ENCODE measurements around the gene SYVN1.
"Not testable (repeated sequence)": the region's sequence is repeated elsewhere in the genome, so short reads cannot be mapped to it uniquely, and the experiment has no call there.

Gene SYVN1

GRCh38 chr11:65134240-65134951 is at the start of gene SYVN1:
Gene SYVN1 (minus strand): TSS chr11:65134519. CDS start chr11:65133601, 918 bp downstream.
- DNase-seq: peak; percentile 90 to 92

DNA sequence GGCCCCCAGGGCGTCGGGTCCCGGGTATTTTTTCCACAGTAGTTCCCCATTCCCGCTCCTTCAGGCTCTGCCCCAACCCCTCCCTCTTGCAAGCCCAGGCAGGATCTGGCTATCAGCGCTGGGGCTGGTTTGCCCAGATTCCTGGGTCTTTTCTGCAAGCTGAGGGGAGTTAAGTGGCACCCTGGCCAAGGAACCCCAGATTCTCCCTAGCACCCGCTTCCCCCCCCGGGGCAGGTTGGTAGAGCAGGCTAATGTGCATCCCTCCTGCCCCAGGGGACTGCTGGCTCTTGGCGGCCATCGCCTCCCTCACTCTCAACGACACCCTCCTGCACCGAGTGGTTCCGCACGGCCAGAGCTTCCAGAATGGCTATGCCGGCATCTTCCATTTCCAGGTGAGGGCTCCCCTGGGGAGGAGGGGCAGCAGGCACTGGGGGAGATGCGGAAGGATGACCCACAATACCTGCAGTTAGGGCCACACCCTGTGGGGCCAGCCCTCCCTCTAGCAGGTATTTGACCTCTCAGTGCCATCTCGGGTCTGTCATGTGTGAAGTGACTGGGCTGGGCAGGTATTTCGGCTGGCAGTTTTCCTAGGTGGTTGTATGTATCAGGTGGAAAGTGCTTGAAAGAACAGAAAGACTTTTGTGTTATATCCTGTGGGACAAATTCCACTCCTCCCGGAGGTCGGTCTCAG is 49.0 kb upstream of the SYVN1 start:
- no peak for DNase-seq

DNA sequence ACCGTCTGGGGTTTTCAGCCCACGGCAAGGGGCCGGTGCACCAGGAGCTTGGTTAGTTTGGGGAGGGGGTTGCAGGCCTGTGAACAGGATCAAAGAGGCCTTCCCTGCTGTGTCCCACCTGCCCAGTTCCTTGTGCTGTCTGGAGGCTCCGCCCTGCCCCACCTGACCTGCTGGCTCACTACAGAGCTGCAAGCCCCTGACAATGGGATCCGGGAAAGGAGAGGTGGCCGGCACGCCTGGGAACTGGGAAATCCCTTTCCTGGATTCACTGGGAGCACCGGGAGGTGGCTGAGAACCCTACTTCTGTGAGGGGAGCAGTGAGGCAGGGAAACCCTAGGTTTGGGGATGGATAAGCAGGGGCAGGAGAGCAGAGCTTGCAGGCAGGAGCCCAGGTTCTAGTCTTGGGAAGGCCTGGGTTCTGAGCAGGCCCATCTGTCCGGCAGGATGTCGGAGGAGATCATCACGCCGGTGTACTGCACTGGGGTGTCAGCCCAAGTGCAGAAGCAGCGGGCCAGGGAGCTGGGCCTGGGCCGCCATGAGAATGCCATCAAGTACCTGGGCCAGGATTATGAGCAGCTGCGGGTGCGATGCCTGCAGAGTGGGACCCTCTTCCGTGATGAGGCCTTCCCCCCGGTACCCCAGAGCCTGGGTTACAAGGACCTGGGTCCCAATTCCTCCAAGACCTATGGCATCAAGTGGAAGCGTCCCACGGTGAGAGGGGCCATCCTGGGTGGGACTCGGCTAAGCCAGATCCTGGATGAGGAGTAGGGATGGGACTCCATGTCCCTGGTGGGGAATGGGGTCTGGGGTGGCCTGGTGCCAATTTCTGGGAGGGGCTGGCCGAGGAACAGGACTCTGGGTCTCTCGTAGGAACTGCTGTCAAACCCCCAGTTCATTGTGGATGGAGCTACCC is 48.2 kb upstream of the SYVN1 start:
- DNase-seq: no peak

DNA sequence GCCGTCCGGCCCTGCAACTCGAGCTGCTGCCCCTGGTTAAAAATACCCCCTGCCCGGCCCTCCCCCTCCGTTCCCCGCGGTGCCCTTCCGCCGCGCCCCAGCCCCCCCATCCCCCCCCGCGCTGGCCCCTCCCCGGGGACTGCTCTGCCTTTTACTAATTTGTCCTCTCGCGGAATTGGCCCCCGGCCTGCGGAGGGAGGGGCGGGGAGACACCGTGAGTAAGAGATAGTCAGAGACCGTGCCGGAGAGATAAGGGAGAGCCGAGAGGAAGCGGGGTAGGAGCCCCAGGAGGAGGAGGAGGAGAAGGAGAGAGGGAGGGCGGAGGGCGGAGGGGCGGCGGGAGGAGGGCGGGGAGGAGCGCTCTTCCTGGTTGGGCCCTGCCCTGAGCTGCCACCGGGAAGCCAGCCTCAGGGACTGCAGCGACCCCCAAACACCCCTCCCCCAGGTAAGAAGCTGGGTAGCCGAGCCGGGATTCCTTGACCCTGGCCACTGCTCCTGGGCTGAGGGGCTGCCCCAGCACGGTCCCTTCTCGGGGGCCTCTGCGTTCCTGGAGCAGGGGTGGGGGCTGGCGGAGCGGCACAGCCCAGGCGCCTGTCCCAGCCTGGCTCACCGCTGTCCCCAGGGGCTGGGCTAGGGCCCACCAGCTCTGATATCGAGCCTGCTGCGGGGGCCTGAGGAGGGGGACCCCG is 47.4 kb upstream of the SYVN1 start, which contains the start of gene CAPN1:
CAPN1 (plus strand) TSS at position 360 of the 689 bp plus-strand sequence. CDS start 774 bp downstream, outside the sequence.
- peak; percentile 84 to 85 for DNase-seq

DNA sequence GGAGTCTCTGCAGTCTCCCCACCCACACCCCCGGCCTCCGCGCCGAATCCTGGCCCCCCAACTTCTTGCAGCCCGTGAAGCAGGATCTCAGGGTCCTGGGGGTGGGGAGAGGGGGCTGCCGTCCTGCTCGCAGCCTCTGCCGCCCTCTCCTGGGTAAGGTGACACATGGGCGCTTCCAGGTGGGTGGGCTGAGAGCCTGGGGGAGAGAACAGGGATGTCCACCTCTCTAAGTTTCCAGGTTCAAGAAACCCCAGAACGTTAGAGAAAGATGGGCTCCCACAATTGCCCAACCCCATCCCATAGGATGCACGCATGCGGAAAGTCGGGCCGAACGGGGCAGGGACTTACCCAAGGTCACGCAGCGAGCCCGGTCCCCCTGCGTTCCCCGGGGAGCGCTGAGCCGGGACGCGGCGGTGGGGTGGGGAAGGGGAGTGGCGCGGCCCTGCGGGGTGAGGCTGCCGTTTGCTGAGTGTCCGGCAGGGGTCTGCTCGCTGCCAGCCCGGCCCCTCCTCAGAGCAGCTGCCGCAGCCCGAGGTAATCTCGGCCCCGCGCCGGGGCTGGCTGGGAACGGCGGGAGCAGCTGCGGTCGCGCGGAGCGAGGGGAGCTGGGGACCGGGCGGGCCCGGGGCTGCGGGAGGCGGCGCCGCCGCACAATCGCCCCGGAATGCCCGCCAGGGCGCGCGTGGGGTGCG is 46.7 kb upstream of the SYVN1 start:
- DNase-seq: peak; percentile 43 to 44

- not testable (repeated sequence) for DNase-seq
These were observed 40.3 kb upstream of the SYVN1 start for GRCh38 chr11:65174571-65175010.

DNA sequence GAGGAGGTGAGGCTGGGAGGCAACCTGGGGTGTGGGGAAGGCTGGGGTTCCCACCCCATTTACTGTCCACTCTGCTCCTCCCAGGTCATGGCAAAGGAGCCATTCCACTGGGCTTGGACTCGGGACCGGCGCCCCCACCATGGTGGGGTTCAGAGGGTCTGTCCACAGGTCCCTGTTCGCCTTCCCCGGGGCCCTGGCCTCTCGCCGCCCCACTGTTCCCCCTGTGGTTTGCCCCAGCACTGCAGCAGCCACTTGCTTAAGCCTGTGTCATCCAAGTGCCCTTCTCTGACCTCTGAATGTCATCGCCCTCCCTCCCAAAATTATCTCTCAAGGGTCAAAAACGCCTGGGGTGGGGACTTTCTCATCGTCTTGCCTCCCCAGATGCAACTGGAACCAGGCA is 38.3 kb upstream of the SYVN1 start:
- no peak for DNase-seq

GRCh38 chr11:65170058-65170534 is 35.8 kb upstream of the SYVN1 start, which contains the start of gene SPDYC:
Gene SPDYC (plus strand): TSS chr11:65170233. CDS start chr11:65171358, 1,125 bp downstream.
- DNase-seq: no peak

DNA sequence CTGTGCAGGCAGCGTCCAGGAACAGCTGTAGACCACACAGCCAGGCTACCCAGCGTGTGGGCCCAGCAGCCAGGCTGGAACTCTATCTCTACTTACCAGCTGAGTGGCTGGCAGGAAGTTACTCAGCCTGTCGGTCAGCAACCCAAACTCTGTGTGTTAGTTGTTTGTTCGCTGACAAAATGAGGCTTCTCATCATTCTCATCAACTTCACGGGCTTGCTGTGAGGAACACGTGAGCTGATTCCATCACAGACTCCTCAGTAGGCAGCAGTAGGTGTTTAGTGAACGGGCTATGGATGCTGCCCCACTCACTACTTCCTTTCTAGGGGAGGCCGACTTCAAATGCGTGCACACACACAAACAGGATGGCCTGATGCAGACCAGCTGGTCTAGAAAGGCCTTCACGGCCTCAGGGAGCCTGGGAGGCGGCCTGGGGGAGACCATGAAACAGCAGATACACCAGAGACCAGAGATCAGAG is 34.9 kb upstream of the SYVN1 start:
- no peak for DNase-seq

GRCh38 chr11:65167656-65168055 is 33.3 kb upstream of the SYVN1 start:
- no peak for DNase-seq

GRCh38 chr11:65166893-65167292 is 32.6 kb upstream of the SYVN1 start:
- DNase-seq: no peak

- no peak for DNase-seq
These were observed 31.3 kb upstream of the SYVN1 start for GRCh38 chr11:65165410-65166317.

- no peak for DNase-seq
These were observed 29.4 kb upstream of the SYVN1 start for GRCh38 chr11:65163684-65164083.

DNA sequence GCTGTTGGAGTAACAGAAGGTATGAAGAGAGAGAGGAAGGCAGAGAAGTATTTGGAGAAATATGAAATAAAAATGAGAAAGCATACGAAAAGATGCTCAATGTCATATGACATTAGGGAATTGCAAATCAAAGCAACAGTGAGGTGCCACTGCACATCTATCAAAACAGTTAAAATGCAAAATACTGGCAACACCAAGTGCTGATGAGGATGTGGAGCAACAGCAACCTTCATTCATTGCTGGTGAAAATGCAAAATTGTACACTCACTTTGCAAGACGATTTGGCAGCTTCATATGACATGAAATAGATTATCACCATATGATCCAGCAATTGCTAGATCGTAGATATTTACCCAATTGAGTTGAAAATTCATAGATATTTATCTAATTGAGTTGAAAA is 26.3 kb upstream of the SYVN1 start:
- no peak for DNase-seq

- no peak for DNase-seq
These were observed 24.7 kb upstream of the SYVN1 start for GRCh38 chr11:65159012-65159411.

DNA sequence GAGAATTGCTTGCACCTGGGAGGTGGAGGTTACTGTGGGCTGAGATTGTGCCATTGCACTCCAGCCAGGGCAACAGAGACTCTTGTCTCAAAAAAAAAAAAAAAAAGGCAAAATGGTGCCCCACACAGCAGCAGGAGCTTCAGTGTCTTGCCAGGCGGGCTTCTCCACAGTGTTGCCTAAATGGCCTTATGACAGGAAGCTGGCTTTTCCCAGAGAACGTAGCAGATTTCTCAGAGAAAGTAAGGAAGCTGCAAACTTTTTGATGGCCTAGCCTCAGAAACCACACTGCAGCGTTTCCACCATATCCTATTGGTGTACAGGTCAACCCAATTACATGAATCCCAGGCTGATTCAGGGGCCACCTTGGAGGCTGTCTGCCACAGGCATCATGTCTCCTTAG is 23.0 kb upstream of the SYVN1 start:
- DNase-seq: no peak

DNA sequence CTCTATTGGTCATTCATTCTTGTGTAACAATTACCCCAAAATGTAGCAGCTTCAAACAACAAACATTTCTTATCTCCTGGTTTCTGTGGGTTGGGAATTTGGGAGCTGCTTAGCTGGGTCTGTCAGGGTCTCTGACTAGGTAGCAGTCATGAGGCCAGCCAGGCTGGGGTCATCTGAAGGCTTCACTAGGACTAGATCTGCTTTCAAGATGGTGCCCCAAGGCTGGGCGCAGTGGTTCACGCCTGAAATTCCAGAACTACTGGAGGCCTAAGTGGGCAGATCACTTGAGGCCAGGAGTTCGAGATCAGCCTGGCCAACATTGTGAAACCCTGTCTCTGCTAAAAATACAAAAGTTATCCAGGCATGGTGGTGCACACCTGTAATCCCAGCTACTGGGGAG is 22.6 kb upstream of the SYVN1 start:
- DNase-seq: no peak

DNA sequence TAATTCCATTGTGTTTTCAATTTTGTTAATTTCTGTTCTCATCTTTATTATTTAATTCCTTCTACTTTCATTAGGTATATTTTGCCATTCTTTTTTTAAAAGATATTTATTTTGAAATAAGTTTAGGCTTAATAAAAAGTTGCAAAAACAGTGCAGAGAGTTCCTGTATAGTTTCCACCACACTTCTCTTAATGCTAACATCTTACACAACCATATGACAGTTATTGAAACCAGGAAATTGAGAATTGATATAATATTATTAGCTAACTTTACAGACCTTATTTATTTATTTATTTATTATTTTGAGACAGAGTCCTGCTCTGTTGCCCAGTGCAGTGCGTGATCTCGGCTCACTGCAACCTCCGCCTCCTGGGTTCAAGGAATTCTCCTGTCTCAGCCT is 21.9 kb upstream of the SYVN1 start:
- DNase-seq: no peak

DNA sequence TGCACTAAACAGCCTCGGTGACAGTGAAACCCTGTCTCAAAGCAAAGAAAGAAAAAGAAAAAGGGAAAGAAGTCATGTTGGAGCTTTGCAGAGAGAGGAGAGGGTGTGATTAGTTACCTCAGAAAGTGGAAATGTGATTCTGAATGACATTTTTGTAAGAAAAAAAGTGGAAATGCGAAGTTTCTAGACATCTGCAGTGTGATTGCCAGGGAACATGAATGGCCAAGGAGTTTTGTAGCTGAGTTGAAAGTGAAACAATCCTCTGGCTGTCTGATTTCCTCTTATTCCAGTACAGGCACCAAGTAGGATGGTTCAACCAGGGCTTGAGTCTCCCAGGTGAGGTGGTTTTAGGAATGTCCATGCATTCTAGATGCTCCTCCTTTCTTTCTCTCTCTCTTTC is 17.8 kb upstream of the SYVN1 start:
- no peak for DNase-seq

DNA sequence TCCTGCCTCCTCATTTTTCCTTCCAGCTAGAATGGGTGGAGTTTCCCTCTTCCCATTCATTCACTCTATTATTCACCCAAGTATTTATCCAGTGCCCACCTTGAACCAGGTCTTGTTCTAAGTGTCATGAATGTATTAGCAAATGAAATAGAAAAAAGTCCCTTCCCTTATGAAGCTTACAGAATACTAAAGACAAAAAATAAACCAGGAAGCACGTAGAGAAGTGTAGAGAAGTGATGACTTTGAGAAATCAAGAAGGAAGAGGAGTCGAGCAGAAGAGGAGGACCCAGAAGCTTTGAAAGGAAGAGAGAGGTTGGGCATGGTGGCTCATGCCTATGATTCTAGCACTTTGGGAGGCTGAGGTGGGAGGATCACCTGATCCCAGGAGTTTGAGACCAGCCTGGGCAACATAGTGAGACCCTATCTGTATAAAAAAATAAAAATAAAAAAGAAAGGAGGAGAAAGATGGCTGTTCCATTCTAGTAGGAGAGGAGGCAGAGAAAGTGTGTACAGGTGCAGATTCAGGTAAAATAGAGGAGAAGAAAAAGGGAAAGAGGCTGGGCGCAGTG is 17.1 kb upstream of the SYVN1 start:
- peak in 1 of 2 experiments; percentile 21 for DNase-seq
